Nephron progenitor cell (in vitro differentiated cells): ENCODE data around the gene MAP3K4.

ENCODE experiments used
- DNase-seq: peaks from one replicate; pipeline ENCODE4 v3.0.0; 2021
- H3K27ac Mint-ChIP-seq: 2 replicates; pipeline ENCODE4 v1.8.0; 2021; ENCODE audit warnings: mild to moderate bottlenecking, moderate library complexity, mixed read lengths
- H3K27me3 Mint-ChIP-seq: 2 replicates; pipeline ENCODE4 v1.8.0; 2021; ENCODE audit warnings: mild to moderate bottlenecking, low read depth, mixed read lengths; ENCODE audit not compliant: poor library complexity
- H3K36me3 Mint-ChIP-seq: 2 replicates; pipeline ENCODE4 v1.8.0; 2021; ENCODE audit warnings: low read depth, mixed read lengths
- H3K4me1 Mint-ChIP-seq: 2 replicates; pipeline ENCODE4 v1.8.0; 2021; ENCODE audit warnings: mixed read lengths
- H3K4me3 Mint-ChIP-seq: 2 replicates; pipeline ENCODE4 v1.8.0; 2021; ENCODE audit warnings: mild to moderate bottlenecking, moderate library complexity, mixed read lengths
- H3K9me3 Mint-ChIP-seq: 2 replicates; pipeline ENCODE4 v1.8.0; 2021; ENCODE audit warnings: mild to moderate bottlenecking, moderate library complexity, mixed read lengths
- TF ChIP-seq, protein P1 (sequence below): fragments of 200-600 bp; sonication (generic); IDR thresholded peaks from 2 replicates; pipeline ENCODE4 v1.5.0; 2021; ENCODE audit warnings: antibody characterized with exemption

Gene MAP3K4

DNA sequence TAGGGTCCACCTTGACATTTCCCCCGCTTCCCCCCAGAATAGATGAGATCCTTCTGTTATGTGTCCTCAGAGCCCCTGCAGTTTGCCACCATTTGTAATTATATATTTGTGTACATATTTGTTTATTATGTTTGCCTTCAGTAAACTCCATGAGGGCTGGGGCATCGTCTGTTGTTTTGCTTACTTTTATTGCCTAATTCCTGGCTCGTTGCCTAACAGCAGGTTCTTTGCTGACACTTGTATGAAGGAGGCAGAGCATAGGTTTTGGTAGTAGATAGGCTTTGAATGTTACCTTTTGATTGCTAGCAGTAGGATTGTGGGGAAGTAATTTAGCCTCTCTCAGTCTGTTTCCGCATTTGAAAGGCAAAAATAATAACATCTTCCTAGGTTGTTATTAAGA, 9.9 kb downstream of the MAP3K4 start:
- H3K36me3 Mint-ChIP-seq: peaks cover 20% of the 10 kb centered on the region
- peaks cover 2% of the 10 kb centered on the region for H3K27me3 Mint-ChIP-seq
- DNase-seq: no peak
- TF ChIP-seq, protein P1, sequence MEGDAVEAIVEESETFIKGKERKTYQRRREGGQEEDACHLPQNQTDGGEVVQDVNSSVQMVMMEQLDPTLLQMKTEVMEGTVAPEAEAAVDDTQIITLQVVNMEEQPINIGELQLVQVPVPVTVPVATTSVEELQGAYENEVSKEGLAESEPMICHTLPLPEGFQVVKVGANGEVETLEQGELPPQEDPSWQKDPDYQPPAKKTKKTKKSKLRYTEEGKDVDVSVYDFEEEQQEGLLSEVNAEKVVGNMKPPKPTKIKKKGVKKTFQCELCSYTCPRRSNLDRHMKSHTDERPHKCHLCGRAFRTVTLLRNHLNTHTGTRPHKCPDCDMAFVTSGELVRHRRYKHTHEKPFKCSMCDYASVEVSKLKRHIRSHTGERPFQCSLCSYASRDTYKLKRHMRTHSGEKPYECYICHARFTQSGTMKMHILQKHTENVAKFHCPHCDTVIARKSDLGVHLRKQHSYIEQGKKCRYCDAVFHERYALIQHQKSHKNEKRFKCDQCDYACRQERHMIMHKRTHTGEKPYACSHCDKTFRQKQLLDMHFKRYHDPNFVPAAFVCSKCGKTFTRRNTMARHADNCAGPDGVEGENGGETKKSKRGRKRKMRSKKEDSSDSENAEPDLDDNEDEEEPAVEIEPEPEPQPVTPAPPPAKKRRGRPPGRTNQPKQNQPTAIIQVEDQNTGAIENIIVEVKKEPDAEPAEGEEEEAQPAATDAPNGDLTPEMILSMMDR: no peak
- no peak overlapping the region for H3K27ac Mint-ChIP-seq
- no peaks in the 10 kb centered on the region for H3K9me3 Mint-ChIP-seq
- peaks cover 12% of the 10 kb centered on the region for H3K4me1 Mint-ChIP-seq
- H3K4me3 Mint-ChIP-seq: no peak overlapping the region

DNA sequence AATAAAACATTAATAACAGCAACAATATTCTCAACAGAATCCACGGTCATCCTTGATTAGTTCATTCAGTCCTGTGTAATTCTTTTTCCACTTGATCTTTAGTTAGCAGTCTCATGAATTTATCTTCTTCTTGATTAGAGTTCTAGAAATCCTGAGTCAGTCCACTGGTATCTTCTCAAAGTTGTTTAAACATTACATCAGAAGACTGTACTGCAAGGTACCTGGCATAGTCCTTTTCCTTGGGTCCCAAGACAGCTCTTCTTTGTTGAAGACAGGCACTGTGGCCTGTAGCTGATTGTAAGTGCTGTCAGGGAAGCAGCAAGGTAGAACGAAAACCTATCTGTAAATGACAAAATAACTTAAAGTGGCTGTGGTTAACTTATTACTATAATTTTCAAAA, 11.8 kb downstream of the MAP3K4 start:
- Mint-ChIP-seq H3K4me3 (no peak overlapping the region), H3K4me1 (peaks cover 12% of the 10 kb centered on the region), H3K27me3 (peaks cover 2% of the 10 kb centered on the region), H3K36me3 (peaks cover 18% of the 10 kb centered on the region), H3K27ac (no peak overlapping the region), H3K9me3 (no peaks in the 10 kb centered on the region)
- TF ChIP-seq, protein P1: no peak
- no peak for DNase-seq

DNA sequence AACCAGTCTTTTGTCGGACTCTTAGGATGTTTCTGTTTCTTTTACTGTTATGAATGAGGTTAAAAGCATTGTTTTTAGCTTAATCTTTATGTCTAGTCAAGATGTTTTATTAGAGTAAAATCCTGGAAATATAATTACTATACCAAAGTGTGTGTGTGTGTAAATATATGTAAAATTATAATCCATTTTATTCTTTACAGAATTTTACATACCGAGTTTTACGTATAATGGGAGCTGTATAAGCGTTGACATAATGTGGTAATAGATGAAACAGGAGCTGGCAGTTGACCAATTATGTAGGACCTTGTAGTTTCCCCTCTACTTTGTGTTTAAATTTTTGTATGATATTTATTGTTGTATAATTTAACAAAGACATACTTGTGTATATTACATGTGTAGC, 16.7 kb downstream of the MAP3K4 start:
- TF ChIP-seq, protein P1: no peak
- Mint-ChIP-seq H3K27ac (no peak overlapping the region), H3K36me3 (peaks cover 34% of the 10 kb centered on the region), H3K4me1 (peaks cover 24% of the 10 kb centered on the region), H3K9me3 (peaks cover 5% of the 10 kb centered on the region), H3K27me3 (no peaks in the 10 kb centered on the region), H3K4me3 (no peak overlapping the region)
- no peak for DNase-seq

DNA sequence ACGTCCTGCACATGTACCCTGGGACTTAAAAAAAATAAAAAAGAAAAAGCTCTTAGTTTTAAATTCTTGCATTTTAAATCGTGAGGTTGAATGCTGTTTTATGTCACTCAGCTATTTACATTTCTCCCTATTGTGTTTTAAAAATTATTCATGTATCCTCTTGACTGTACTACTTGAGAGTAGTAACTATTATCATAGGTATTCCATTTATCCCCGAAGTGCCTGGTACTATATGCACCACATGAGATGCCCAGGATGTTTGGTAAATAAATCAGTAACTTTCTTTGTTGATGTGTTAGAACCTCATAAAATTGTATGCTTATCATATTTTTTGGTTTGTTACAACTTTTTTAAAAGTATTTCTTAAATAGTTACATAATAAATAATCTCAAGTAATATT, 18.4 kb downstream of the MAP3K4 start:
- Mint-ChIP-seq H3K9me3 (peaks cover 6% of the 10 kb centered on the region), H3K36me3 (peaks cover 36% of the 10 kb centered on the region), H3K4me3 (no peak overlapping the region), H3K27me3 (no peaks in the 10 kb centered on the region), H3K4me1 (peaks cover 24% of the 10 kb centered on the region), H3K27ac (no peak overlapping the region)
- no peak for DNase-seq
- TF ChIP-seq, protein P1: no peak

DNA sequence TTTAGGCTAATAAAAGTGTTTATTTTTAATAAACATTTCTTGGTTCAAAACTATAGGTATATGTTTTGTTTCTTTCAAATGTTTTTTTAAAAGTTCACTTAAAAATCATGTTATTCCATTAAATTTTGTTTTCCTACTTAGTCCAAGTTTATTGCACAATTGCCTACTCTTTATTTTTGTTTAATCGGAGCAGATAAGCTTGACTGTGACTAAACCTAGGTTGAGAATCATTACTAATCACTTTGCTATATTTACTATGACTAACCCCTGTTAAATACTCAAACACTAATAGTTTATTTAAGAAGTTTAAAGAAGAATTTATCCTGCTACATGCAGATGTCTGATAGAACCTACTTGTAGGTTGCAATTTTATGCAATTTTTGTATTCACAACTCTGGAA, 18.8 kb downstream of the MAP3K4 start:
- H3K27me3 Mint-ChIP-seq: no peaks in the 10 kb centered on the region
- DNase-seq: no peak
- peak overlapping the region; percentile 15 for H3K27ac Mint-ChIP-seq
- no peak overlapping the region for H3K4me3 Mint-ChIP-seq
- H3K4me1 Mint-ChIP-seq: peaks cover 24% of the 10 kb centered on the region
- peaks cover 41% of the 10 kb centered on the region for H3K36me3 Mint-ChIP-seq
- TF ChIP-seq, protein P1: no peak
- peaks cover 8% of the 10 kb centered on the region for H3K9me3 Mint-ChIP-seq
